RWPE2 (cell line): ENCODE measurements around the gene CFDP1.
"Not testable (repeated sequence)": the region's sequence is repeated elsewhere in the genome, so short reads cannot be mapped to it uniquely, and the experiment has no call there.

Experiments used
- ATAC-seq: fragments of 200-7000 bp; cut with Tn5 transposase; 3 replicates; pipeline ENCODE4 v1.9.1; 2021; ENCODE audit warnings: low read depth
- DNase-seq: peaks from one replicate; pipeline ENCODE4 v3.0.0-alpha.2; 2020; ENCODE audit warnings: low spot score
- H3K27ac ChIP-seq: fragments of 450-650 bp; 2 replicates; pipeline ENCODE4 v1.5.1; 2017; ENCODE audit warnings: mild to moderate bottlenecking; ENCODE audit not compliant: poor library complexity, severe bottlenecking
- H3K27me3 ChIP-seq: fragments of 250-450 bp; sonication (Bioruptor Pico); 2 replicates; pipeline ENCODE4 v1.5.1; 2021; ENCODE audit warnings: mild to moderate bottlenecking, moderate library complexity; ENCODE audit not compliant: insufficient read depth, poor library complexity, severe bottlenecking
- H3K36me3 ChIP-seq: fragments of 250-450 bp; sonication (Bioruptor Pico); 2 replicates; pipeline ENCODE4 v1.5.1; 2020; ENCODE audit warnings: low read depth, mild to moderate bottlenecking, moderate library complexity
- H3K4me1 ChIP-seq: fragments of 250-450 bp; sonication (Bioruptor Pico); 2 replicates; pipeline ENCODE4 v1.5.1; 2021; ENCODE audit warnings: mild to moderate bottlenecking, moderate library complexity; ENCODE audit not compliant: insufficient read depth, poor library complexity, severe bottlenecking
- H3K4me3 ChIP-seq: fragments of 250-450 bp; sonication (Bioruptor Pico); 2 replicates; pipeline ENCODE4 v1.5.1; 2021; ENCODE audit warnings: mild to moderate bottlenecking, moderate library complexity; ENCODE audit not compliant: severe bottlenecking
- H3K9me3 ChIP-seq: fragments of 250-450 bp; sonication (Bioruptor Pico); 2 replicates; pipeline ENCODE4 v1.5.1; 2021; ENCODE audit warnings: mild to moderate bottlenecking, moderate library complexity; ENCODE audit not compliant: severe bottlenecking
- TF ChIP-seq, protein P1 (sequence below): fragments of 450-650 bp; IDR thresholded peaks from one replicate; pipeline ENCODE4 v1.5.1; 2017; ENCODE audit warnings: mild to moderate bottlenecking, moderate library complexity; ENCODE audit not compliant: poor library complexity, severe bottlenecking

CFDP1 gene

DNA sequence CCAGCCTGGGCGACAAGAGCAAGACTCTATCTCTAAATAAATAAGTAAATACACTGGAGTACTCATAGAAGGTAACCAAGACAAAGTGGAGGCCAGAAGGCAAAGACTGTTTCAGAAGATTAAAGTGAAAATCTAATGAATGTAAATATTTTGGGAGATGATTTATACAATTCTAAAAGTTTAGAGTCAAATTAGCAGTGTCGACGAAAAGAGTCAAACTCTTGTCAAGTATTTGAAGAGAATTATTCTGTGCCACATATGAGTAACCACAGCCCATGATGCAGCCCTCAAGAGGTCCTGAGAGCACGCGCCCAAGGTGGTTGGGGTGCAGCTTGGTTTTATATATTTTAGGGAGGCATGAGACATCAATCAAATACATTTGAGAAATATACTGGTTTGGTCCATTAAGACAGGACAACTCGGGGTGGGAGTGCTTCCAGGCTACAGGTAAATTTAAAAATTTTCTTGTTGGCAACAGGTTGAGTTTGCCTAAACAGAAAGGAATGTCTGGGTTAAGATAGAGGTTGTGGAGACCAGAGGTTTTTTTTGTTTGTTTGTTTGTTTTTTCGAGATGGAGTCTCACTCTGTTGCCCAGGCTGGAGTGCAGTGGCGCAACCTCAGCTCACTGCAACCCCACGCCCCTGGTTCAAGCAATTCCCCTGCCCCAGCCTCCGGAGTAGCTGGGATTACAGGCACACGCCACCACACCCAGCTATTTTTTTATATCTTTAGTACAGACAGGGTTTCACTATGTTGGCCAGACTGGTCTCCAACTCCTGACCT lies 3.5 kb downstream of the CFDP1 start:
- TF ChIP-seq, protein P1, sequence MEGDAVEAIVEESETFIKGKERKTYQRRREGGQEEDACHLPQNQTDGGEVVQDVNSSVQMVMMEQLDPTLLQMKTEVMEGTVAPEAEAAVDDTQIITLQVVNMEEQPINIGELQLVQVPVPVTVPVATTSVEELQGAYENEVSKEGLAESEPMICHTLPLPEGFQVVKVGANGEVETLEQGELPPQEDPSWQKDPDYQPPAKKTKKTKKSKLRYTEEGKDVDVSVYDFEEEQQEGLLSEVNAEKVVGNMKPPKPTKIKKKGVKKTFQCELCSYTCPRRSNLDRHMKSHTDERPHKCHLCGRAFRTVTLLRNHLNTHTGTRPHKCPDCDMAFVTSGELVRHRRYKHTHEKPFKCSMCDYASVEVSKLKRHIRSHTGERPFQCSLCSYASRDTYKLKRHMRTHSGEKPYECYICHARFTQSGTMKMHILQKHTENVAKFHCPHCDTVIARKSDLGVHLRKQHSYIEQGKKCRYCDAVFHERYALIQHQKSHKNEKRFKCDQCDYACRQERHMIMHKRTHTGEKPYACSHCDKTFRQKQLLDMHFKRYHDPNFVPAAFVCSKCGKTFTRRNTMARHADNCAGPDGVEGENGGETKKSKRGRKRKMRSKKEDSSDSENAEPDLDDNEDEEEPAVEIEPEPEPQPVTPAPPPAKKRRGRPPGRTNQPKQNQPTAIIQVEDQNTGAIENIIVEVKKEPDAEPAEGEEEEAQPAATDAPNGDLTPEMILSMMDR: no peak
- Histone ChIP-seq H3K36me3 (peaks cover 4% of the 10 kb centered on the region), H3K4me1 (no peaks in the 10 kb centered on the region), H3K4me3 (no peak overlapping the region), H3K9me3 (no peaks in the 10 kb centered on the region), H3K27ac (no peak overlapping the region), H3K27me3 (no peaks in the 10 kb centered on the region)
- ATAC-seq (no peak), DNase-seq (no peak)

DNA sequence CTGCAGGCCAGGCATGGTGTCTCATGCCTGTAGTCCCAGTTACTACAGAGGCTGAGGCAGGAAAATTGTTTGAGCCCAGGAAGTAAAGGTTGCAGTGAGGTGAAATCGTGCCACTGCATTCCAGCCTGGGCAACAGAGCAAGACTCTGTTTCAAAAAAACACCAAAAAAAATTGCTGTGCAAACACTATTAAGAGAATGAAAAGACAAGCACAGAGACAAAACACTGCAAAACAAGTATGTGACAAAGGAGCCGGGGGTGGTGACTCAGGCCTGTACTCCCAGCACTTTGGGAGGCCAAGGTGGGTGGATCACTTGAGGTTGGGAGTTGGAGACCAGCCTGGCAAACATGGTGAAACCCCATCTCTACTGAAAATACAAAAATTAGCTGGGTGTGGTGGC lies 6.8 kb downstream of the CFDP1 start:
- not testable (repeated sequence) for H3K27me3 ChIP-seq, ATAC-seq, H3K4me3 ChIP-seq, H3K36me3 ChIP-seq, DNase-seq, H3K9me3 ChIP-seq, H3K4me1 ChIP-seq, H3K27ac ChIP-seq

DNA sequence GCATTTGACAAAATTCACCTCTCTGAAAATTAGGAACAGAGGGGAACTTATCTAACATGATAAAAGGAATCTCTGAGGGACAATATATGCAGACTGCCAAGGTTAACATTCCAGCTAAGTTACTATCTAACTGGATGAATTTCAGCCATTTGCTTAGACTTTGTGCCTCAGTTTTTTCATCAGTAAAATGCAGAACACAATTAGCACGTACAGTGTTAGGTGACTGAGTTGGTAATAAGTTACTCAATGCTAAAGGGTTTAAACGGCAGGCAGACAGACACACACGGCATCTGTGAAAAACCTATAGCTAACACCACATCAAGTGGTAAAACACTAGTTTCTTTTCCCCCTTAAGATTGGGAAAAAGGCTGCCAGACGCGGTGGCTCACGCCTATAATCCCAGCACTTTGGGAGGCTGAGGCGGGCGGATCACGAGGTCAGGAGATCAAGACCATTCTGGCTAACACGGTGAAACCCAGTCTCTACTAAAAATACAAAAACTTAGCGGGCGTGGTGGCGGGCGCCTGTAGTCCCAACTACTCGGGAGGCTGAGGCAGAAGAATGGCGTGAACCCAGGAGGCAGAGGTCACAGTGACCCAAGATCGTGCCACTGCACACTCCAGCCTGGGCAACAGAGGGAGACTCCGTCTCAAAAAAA lies 9.1 kb downstream of the CFDP1 start:
- not testable (repeated sequence) for H3K4me3 ChIP-seq, H3K9me3 ChIP-seq, H3K27ac ChIP-seq, ATAC-seq, H3K4me1 ChIP-seq, H3K27me3 ChIP-seq, H3K36me3 ChIP-seq, DNase-seq

DNA sequence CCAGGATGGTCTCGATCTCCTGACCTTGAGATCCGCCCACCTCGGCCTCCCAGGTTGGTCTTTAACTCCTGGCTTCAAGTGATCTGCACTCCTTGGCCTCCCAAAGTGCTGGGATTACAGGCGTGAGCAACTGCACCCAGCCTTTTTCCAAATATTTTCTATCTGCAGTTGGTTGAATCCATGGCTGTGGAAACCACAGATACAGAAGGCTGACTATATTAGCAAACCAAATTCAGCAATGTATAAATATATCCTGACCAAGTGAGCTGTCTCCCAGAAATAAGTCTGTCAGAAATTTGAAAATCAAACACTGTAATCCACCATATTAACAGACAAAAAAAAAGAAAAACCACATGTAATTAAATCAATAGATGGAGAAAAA lies 9.6 kb downstream of the CFDP1 start:
- H3K4me3 ChIP-seq: no peak overlapping the region
- no peaks in the 10 kb centered on the region; the same call in 1 of the 2 replicates for H3K36me3 ChIP-seq
- H3K27me3 ChIP-seq: no peaks in the 10 kb centered on the region
- DNase-seq: no peak
- ATAC-seq: no peak
- H3K4me1 ChIP-seq: peaks cover 7% of the 10 kb centered on the region
- H3K9me3 ChIP-seq: no peaks in the 10 kb centered on the region
- TF ChIP-seq, protein P1: no peak
- H3K27ac ChIP-seq: no peak overlapping the region

DNA sequence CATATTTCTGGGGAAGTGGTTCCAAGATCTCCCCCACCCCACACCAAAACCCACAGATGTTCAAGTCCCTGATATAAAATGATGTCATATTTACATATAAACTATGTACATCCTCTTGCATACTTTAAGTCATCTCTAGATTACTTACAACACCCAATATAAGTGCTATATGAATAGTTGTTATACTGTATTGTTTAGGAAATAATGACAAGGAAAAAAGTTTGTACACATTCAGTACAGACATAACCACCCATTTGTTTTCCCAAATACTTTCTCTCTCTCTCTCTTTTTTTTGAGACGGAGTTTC lies 11.5 kb downstream of the CFDP1 start:
- no peak for ATAC-seq
- Histone ChIP-seq H3K27me3 (no peaks in the 10 kb centered on the region), H3K36me3 (no peaks in the 10 kb centered on the region; the same call in 1 of the 2 replicates), H3K9me3 (no peaks in the 10 kb centered on the region), H3K27ac (peak overlapping the region; percentile 36), H3K4me1 (peaks cover 7% of the 10 kb centered on the region), H3K4me3 (no peak overlapping the region)
- TF ChIP-seq, protein P1: no peak
- no peak for DNase-seq
